SK-N-SH (cell line): Measurements from ENCODE around the gene TRDMT1.

Source experiments
- EP300 ChIP-seq, 2 experiments: IDR thresholded peaks; 2 replicates each; pipeline versions ENCODE4 v1.4.0 to v1.6.1; 2012; ENCODE audit warnings: borderline replicate concordance in 1 of 2, low read depth in 1 of 2, low read length in 1 of 2
- FOXJ3 ChIP-seq: sonication (generic); formaldehyde crosslinking; IDR thresholded peaks from 2 replicates; pipeline ENCODE4 v1.5.1; 2020; ENCODE audit warnings: mild to moderate bottlenecking, missing genetic modification reagents
- TF ChIP-seq, protein P1 (sequence below): fragments of 150-350 bp; IDR thresholded peaks from 2 replicates; pipeline ENCODE4 v1.6.1; 2016; ENCODE audit warnings: mild to moderate bottlenecking, low read depth, low read length

GRCh38 chr10:17176091-17176490, 25.4 kb downstream of the TRDMT1 start:
- TF ChIP-seq, protein P1, sequence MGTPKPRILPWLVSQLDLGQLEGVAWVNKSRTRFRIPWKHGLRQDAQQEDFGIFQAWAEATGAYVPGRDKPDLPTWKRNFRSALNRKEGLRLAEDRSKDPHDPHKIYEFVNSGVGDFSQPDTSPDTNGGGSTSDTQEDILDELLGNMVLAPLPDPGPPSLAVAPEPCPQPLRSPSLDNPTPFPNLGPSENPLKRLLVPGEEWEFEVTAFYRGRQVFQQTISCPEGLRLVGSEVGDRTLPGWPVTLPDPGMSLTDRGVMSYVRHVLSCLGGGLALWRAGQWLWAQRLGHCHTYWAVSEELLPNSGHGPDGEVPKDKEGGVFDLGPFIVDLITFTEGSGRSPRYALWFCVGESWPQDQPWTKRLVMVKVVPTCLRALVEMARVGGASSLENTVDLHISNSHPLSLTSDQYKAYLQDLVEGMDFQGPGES = no peak
- no peak for TF ChIP-seq FOXJ3 (CRISPR knock-in tag)
- TF ChIP-seq EP300 (IDR thresholded peaks at IDR 0.05; ENCODE audit: borderline replicate concordance in 1 of 2, low read depth in 1 of 2, low read length in 1 of 2) = no peak
